HG03066 (cell line): Measurements from ENCODE around the gene P3H3.
"Not testable (repeated sequence)": the region's sequence is repeated elsewhere in the genome, so short reads cannot be mapped to it uniquely, and the experiment has no call there.

Source experiments
- ATAC-seq: cut with Tn5 transposase; IDR thresholded peaks from one replicate; pipeline ENCODE4 v1.9.1; 2021; ENCODE audit warnings: low read depth; ENCODE audit not compliant: unreplicated experiment

Gene P3H3

GRCh38 chr12:6886206-6886999 is 58.2 kb downstream of the P3H3 start:
- ATAC-seq = not testable (repeated sequence)

GRCh38 chr12:6887460-6887859 is 59.3 kb downstream of the P3H3 start:
- no peak for ATAC-seq

GRCh38 chr12:6888360-6888759 is 60.2 kb downstream of the P3H3 start:
- ATAC-seq = no peak

GRCh38 chr12:6888794-6889193 is 60.6 kb downstream of the P3H3 start:
- not testable (repeated sequence) for ATAC-seq
